K562 (cell line): ENCODE data around the gene RALB. TPM values are rescaled to one million over a fixed set of nuclear protein-coding genes. Genes with fewer than 3 reads are reported as not detected.

Experiments used
- CCNT2 ChIP-seq: IDR thresholded peaks from 2 replicates; pipeline ENCODE4 v1.6.1; 2011; ENCODE audit warnings: borderline replicate concordance, low read depth, mild to moderate bottlenecking, moderate library complexity, mixed read lengths, low read length; ENCODE audit not compliant: insufficient read length; ENCODE audit errors: extremely low read depth
- CREB3 ChIP-seq: fragments of 450-650 bp; conservative IDR thresholded peaks from 2 replicates; pipeline ENCODE4 v1.6.1; 2016; ENCODE audit warnings: missing genetic modification characterization, low read depth, mild to moderate bottlenecking, missing compliant biosample characterization, moderate library complexity
- E2F3 ChIP-seq: fragments of 250-450 bp; sonication (Bioruptor Pico); IDR thresholded peaks from 2 replicates; pipeline ENCODE4 v1.4.0; 2020; ENCODE audit warnings: mild to moderate bottlenecking
- ETV6 ChIP-seq, 3 experiments: fragments of 150-350 bp in 1 of 3; sonication (generic) in 1 of 3; formaldehyde crosslinking in 1 of 3; IDR thresholded peaks; 2 replicates each; pipeline versions ENCODE4 v1.6.1 to v1.8.0; 2014 to 2022; ENCODE audit warnings: borderline replicate concordance in 2 of 3, low read depth in 2 of 3, antibody characterized with exemption in 1 of 3, low read length in 1 of 3, mild to moderate bottlenecking in 1 of 3, missing genetic modification reagents in 1 of 3
- FOXJ2 ChIP-seq: fragments of 200-800 bp; sonication (Bioruptor generic); IDR thresholded peaks from 2 replicates; pipeline ENCODE4 v1.6.1; 2016; ENCODE audit warnings: missing genetic modification characterization, missing compliant biosample characterization
- HMG20B ChIP-seq: fragments of 250-450 bp; sonication (Bioruptor Pico); IDR thresholded peaks from 2 replicates; pipeline ENCODE4 v1.5.0; 2021; ENCODE audit warnings: mild to moderate bottlenecking
- KAT7 ChIP-seq: sonication (generic); formaldehyde crosslinking; IDR thresholded peaks from 2 replicates; pipeline ENCODE4 v1.8.0; 2022; ENCODE audit warnings: missing genetic modification reagents, mild to moderate bottlenecking, borderline replicate concordance
- KLF1 ChIP-seq: fragments of 450-650 bp; IDR thresholded peaks from 2 replicates; pipeline ENCODE4 v1.6.1; 2016; ENCODE audit warnings: missing genetic modification characterization, missing compliant biosample characterization
- NONO ChIP-seq, 2 experiments: fragments of 200-400 bp in 1 of 2; fragments of 450-650 bp in 1 of 2; formaldehyde crosslinking in 1 of 2; IDR thresholded peaks; 2 replicates each; pipeline ENCODE4 v1.6.1; 2017; ENCODE audit warnings: low read depth in 2 of 2, mild to moderate bottlenecking in 2 of 2, moderate library complexity in 2 of 2, low read length in 1 of 2
- NR1H2 ChIP-seq: sonication (generic); formaldehyde crosslinking; IDR thresholded peaks from 2 replicates; pipeline ENCODE4 v1.4.0; 2020; ENCODE audit warnings: mild to moderate bottlenecking, missing genetic modification reagents
- NR2F6 ChIP-seq: fragments of 450-650 bp; formaldehyde crosslinking; IDR thresholded peaks from 2 replicates; pipeline ENCODE4 v1.4.0; 2020; ENCODE audit warnings: mild to moderate bottlenecking
- NRF1 ChIP-seq, 2 experiments: fragments of 450-650 bp; IDR thresholded peaks in 1 of 2; conservative IDR thresholded peaks in 1 of 2; 2 replicates each; pipeline ENCODE4 v1.6.1; 2014; ENCODE audit warnings: mild to moderate bottlenecking in 2 of 2
- POLR2A ChIP-seq: fragments of 450-650 bp; conservative IDR thresholded peaks from 2 replicates; pipeline ENCODE4 v1.6.1; 2016
- POLR2H ChIP-seq: IDR thresholded peaks from 2 replicates; pipeline ENCODE4 v1.6.1; 2016; ENCODE audit warnings: missing genetic modification characterization, low read depth, mild to moderate bottlenecking, control low read depth, missing compliant biosample characterization, moderate library complexity
- SMARCB1 ChIP-seq: IDR thresholded peaks from 2 replicates; pipeline ENCODE4 v1.6.1; 2011; ENCODE audit warnings: improper control_type of control experiment, low read depth; ENCODE audit not compliant: insufficient read length
- TAF9B ChIP-seq: fragments of 450-650 bp; IDR thresholded peaks from 2 replicates; pipeline ENCODE4 v1.6.1; 2018; ENCODE audit warnings: mild to moderate bottlenecking; ENCODE audit not compliant: partially characterized antibody
- TARDBP ChIP-seq: fragments of 450-650 bp; IDR thresholded peaks from 2 replicates; pipeline ENCODE4 v1.6.1; 2016
- ZNF696 ChIP-seq: fragments of 250-450 bp; sonication (Bioruptor Pico); conservative IDR thresholded peaks from 2 replicates; pipeline ENCODE4 v1.4.0; 2020; ENCODE audit warnings: mild to moderate bottlenecking, moderate library complexity
- polyA plus RNA-seq, 8 experiments: library from polyadenylated mRNA; depleted of rRNA in 4 of 8; stranded (reverse) in 5 of 8; unstranded in 3 of 8; fragments of >200 nt; fragmentation: Nextera tagmentation in 2 of 8; fragmentation: Illumina TruSeq in 1 of 8; extraction: Ambion mirVana in 2 of 8; extraction: Trizol in 1 of 8; gene quantifications; 2 replicates each; pipeline versions ENCODE4 v1.2.1 to v1.2.3, GENCODE V29; 2011 to 2014; ENCODE audit warnings: inconsistent platforms in 1 of 8, missing spikeins in 1 of 8
- total RNA-seq, 7 experiments: library from RNA; depleted of rRNA in 6 of 7; stranded (reverse); fragments of >200 nt in 6 of 7; fragmentation: Illumina TruSeq in 2 of 7; extraction: Trizol in 2 of 7; gene quantifications; 2 replicates each; pipeline versions ENCODE4 v1.2.1 to v1.2.3, GENCODE V29; 2011 to 2021; ENCODE audit warnings: low replicate concordance in 1 of 7
- TF ChIP-seq, protein P1 (sequence below), 3 experiments: fragments of 200-800 bp in 1 of 3; sonication (Bioruptor generic) in 1 of 3; sonication (generic) in 1 of 3; formaldehyde crosslinking in 1 of 3; IDR thresholded peaks; 2 replicates each; pipeline versions ENCODE4 v1.6.1 to v1.8.0; 2016 to 2022; ENCODE audit warnings: mild to moderate bottlenecking in 2 of 3, missing compliant biosample characterization in 2 of 3, missing genetic modification characterization in 2 of 3, missing genetic modification reagents in 1 of 3
- TF ChIP-seq, protein P2 (sequence below): fragments of 250-450 bp; sonication (Bioruptor Pico); IDR thresholded peaks from 2 replicates; pipeline ENCODE4 v1.5.1; 2021; ENCODE audit warnings: mild to moderate bottlenecking
- TF ChIP-seq, protein P3 (sequence below): fragments of 450-650 bp; formaldehyde crosslinking; IDR thresholded peaks from 2 replicates; pipeline ENCODE4 v1.4.0; 2020; ENCODE audit warnings: mild to moderate bottlenecking, moderate library complexity

RALB gene
- total and polyA plus RNA-seq, 9 of the 15 experiments (the other 6 are each of a cell fraction or from before 2014, with no cell fraction given): 14.8 to 65.6 (median 38.4) TPM

GRCh38 chr2:120223034-120223912, 29.4 kb upstream of the RALB start, which contains the start of gene TMEM185B (continued):
- peak; percentile 58; the same call in 1 of the 2 replicates for TF ChIP-seq CREB3
- peak in 1 of 2 experiments; percentile 32; a peak in 2 of 4 replicates for TF ChIP-seq NRF1 (conservative IDR thresholded peaks at IDR 0.05 in 1 of 2, IDR thresholded peaks at IDR 0.05 in 1 of 2)
- peak; percentile 70 for TF ChIP-seq CCNT2
- peak in 1 of 2 experiments; percentile 39; a peak in 1 of 4 replicates for TF ChIP-seq ETV6 (IDR thresholded peaks at IDR 0.05; ENCODE audit: borderline replicate concordance in 1 of 2, low read depth in 2 of 2, low read length in 1 of 2)
- peak; percentile 68 for TF ChIP-seq ETV6 (CRISPR knock-in tag; IDR thresholded peaks at IDR 0.05; ENCODE audit: borderline replicate concordance)
- no peak for TF ChIP-seq NR2F6 (CRISPR knock-in tag)
- peak; percentile 98 for TF ChIP-seq KLF1 (tag)
- peak; percentile 91 for TF ChIP-seq POLR2H (tag)
- TF ChIP-seq, protein P1, sequence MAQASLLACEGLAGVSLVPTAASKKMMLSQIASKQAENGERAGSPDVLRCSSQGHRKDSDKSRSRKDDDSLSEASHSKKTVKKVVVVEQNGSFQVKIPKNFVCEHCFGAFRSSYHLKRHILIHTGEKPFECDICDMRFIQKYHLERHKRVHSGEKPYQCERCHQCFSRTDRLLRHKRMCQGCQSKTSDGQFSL (CRISPR knock-in tag; IDR thresholded peaks at IDR 0.05): peak; percentile 95
- TF ChIP-seq, protein P1 (tag; IDR thresholded peaks at IDR 0.05): peak in 1 of 2 experiments; percentile 48; a peak in 1 of 4 replicates
- TF ChIP-seq HMG20B (CRISPR knock-in tag): no peak
- peak; percentile 90 for TF ChIP-seq KAT7
- TF ChIP-seq, protein P2, sequence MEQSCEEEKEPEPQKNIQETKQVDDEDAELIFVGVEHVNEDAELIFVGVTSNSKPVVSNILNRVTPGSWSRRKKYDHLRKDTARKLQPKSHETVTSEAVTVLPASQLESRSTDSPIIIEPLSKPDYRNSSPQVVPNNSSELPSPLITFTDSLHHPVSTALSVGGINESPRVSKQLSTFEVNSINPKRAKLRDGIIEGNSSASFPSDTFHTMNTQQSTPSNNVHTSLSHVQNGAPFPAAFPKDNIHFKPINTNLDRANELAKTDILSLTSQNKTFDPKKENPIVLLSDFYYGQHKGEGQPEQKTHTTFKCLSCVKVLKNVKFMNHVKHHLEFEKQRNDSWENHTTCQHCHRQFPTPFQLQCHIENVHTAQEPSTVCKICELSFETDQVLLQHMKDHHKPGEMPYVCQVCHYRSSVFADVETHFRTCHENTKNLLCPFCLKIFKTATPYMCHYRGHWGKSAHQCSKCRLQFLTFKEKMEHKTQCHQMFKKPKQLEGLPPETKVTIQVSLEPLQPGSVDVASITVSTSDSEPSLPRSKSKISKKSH (CRISPR knock-in tag): no peak
- TF ChIP-seq E2F3 (CRISPR knock-in tag): peak; percentile 82; the same call in 1 of the 2 replicates
- peak; percentile 72 for TF ChIP-seq TARDBP
- peak; percentile 86 for TF ChIP-seq POLR2A
- no peak for TF ChIP-seq NR1H2 (CRISPR knock-in tag)
- TF ChIP-seq NONO (IDR thresholded peaks at IDR 0.05; ENCODE audit: low read depth in 2 of 2, low read length in 1 of 2): peak; percentile 84 to 91
- no peak for TF ChIP-seq SMARCB1
- TF ChIP-seq, protein P3, sequence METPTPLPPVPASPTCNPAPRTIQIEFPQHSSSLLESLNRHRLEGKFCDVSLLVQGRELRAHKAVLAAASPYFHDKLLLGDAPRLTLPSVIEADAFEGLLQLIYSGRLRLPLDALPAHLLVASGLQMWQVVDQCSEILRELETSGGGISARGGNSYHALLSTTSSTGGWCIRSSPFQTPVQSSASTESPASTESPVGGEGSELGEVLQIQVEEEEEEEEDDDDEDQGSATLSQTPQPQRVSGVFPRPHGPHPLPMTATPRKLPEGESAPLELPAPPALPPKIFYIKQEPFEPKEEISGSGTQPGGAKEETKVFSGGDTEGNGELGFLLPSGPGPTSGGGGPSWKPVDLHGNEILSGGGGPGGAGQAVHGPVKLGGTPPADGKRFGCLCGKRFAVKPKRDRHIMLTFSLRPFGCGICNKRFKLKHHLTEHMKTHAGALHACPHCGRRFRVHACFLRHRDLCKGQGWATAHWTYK (CRISPR knock-in tag): peak; percentile 40; the same call in 1 of the 2 replicates
- TF ChIP-seq ZNF696 (CRISPR knock-in tag): no peak
- no peak for TF ChIP-seq TAF9B
- peak; percentile 77 for TF ChIP-seq FOXJ2
